ENCODE data around the gene LRRC74B.
"Not testable (repeated sequence)": the region's sequence is repeated elsewhere in the genome, so short reads cannot be mapped to it uniquely, and the experiment has no call there.

LRRC74B gene

GRCh38 chr22:21075516-21076138 lies 29.9 kb downstream of the LRRC74B start:
- DNase-seq: no peak

GRCh38 chr22:21076912-21077625 lies 31.3 kb downstream of the LRRC74B start:
- no peak for DNase-seq

- DNase-seq: no peak
Measured at GRCh38 chr22:21077884-21078508, 32.2 kb downstream of the LRRC74B start.

- DNase-seq: no peak
Measured at GRCh38 chr22:21078916-21079315, 33.2 kb downstream of the LRRC74B start.

- DNase-seq: no peak
Measured at GRCh38 chr22:21079493-21079892, 33.7 kb downstream of the LRRC74B start.

- DNase-seq: no peak
Measured at GRCh38 chr22:21080435-21081137, 34.8 kb downstream of the LRRC74B start.

- no peak for DNase-seq
Measured at GRCh38 chr22:21082248-21082647, 36.5 kb downstream of the LRRC74B start.

GRCh38 chr22:21087119-21087518 lies 41.4 kb downstream of the LRRC74B start:
- no peak for DNase-seq

GRCh38 chr22:21087926-21088325 lies 42.2 kb downstream of the LRRC74B start:
- not testable (repeated sequence) for DNase-seq

- DNase-seq: not testable (repeated sequence)
Measured at GRCh38 chr22:21091220-21091619, 45.5 kb downstream of the LRRC74B start.

- no peak for DNase-seq
Measured at GRCh38 chr22:21092797-21093554, 47.2 kb downstream of the LRRC74B start.

- not testable (repeated sequence) for DNase-seq
Measured at GRCh38 chr22:21093555-21094137, 47.9 kb downstream of the LRRC74B start.

GRCh38 chr22:21094911-21095772 lies 49.4 kb downstream of the LRRC74B start:
- DNase-seq: no peak

- DNase-seq: no peak
Measured at GRCh38 chr22:21095773-21096107, 50.0 kb downstream of the LRRC74B start.

- DNase-seq: not testable (repeated sequence)
Measured at GRCh38 chr22:21096878-21097277, 51.1 kb downstream of the LRRC74B start.

- DNase-seq: no peak
Measured at GRCh38 chr22:21098099-21098671, 52.4 kb downstream of the LRRC74B start.

- no peak for DNase-seq
Measured at GRCh38 chr22:21099578-21099977, 53.8 kb downstream of the LRRC74B start.

- DNase-seq: no peak
Measured at GRCh38 chr22:21100149-21101032, 54.6 kb downstream of the LRRC74B start.

Data from hypothalamus (tissue), 51 donors.